Activated naive CD8-positive, alpha-beta T cell treated with anti-CD3 and anti-CD28 coated beads, Interleukin-2, amount 50 U/mL, for 16 hours (primary cell): ENCODE data around the gene ADAMTS17.

Experiments
- DNase-seq: peaks from one replicate; pipeline ENCODE4 v3.0.0-alpha.2; 2020; ENCODE audit warnings: low read depth, low spot score

Gene ADAMTS17

DNA sequence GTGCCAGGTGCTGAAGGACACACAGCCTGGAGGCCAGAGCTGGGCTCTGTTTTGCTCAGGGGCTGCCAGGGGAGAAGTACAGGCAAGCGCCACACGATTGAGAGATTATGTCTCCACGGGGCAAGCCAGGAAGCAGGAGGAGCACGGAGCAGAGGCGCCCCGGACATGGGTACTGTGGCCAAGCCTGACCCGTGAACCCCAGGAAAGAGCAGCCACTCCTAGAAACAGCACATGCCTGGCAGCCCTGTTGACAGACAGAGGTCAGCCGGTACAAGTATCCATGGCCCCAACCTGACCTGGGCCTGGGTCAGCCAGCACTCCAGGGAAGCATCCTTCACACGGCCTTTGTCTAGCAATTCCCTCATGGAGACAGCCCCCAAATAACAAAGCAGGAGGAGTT is 89.4 kb downstream of the ADAMTS17 start:
- DNase-seq, result no peak

DNA sequence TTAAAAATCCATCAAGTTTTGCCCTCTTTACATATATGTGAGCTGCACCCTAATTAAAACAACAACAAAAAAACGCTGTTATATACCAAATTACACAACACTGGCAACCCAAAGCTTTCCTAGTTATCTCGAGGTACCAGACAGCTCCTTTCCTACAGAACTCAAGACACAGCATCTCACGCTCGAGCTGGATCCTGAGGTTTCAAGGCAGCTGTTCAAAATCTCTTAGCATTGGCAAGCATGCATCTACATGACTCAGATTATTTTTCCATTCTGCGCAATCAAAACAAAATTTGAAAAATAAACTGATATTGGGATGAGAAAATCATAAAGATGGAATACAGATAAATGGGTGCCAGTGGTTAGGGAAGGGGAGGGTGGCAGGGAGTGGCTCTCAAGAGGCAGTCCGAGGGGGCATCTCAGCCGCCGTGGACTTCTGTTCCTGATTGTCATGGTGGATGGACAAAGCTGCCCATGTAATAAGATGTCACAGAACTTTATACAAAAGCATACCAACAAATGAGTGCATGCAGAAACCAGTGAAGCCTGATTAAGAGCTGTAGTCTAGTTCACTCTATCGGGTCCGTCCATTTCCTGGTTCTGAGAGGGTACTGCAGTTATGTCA is 91.5 kb downstream of the ADAMTS17 start:
- DNase-seq, result no peak

DNA sequence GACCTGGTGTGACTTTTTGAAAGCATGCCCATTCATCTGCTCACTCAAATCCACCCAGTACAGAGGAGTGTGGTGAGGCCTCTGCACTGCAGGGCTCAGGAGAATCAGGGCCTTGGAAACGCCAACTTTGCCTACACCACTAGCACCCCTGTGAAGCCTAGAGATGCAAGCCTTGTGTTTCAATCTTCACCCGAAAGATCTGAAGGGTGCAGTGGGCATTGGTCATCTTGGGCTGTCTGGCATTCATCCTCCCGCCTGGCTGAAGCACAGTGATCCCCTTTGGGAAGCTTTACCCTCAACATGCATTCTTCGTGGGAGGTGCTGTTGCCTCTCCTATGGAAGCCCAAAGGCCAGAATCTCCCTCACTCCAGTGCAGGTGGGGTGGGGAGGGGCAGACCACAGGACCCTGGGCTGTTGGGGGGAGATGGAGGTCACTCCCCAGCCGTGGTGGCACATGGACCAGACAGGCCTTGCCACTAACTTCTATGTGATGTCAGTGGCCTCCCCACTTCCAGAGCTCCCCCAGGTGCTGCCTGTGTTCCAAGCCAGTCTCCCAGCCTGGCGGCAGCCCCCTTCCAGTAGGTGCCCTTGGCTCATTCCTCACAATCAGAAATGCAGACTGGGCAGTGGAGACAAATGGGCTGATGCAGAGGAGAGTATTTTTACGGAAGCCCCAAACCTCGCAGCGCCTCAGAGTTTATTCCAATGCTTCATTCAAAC is 92.5 kb downstream of the ADAMTS17 start:
- no peak for DNase-seq

DNA sequence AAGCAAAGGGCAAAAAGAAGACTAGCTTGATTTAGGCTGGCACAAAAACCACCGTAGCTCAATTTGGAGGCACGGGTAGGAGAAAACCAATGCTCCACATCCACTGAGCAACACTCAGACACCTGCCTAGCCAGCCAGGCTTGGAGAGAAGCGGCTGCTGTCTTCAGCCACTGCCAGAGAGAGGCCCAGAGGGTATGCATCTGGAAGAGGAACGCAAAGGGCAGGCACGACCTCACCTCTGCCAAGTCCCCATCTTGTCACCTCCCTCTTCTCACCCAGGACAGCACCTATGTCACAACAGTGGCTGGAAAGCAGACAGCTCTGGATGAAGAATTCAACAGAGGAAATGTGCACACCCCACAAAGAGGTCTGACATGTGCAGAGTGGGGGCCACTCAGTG is 93.5 kb downstream of the ADAMTS17 start:
- DNase-seq, result no peak

DNA sequence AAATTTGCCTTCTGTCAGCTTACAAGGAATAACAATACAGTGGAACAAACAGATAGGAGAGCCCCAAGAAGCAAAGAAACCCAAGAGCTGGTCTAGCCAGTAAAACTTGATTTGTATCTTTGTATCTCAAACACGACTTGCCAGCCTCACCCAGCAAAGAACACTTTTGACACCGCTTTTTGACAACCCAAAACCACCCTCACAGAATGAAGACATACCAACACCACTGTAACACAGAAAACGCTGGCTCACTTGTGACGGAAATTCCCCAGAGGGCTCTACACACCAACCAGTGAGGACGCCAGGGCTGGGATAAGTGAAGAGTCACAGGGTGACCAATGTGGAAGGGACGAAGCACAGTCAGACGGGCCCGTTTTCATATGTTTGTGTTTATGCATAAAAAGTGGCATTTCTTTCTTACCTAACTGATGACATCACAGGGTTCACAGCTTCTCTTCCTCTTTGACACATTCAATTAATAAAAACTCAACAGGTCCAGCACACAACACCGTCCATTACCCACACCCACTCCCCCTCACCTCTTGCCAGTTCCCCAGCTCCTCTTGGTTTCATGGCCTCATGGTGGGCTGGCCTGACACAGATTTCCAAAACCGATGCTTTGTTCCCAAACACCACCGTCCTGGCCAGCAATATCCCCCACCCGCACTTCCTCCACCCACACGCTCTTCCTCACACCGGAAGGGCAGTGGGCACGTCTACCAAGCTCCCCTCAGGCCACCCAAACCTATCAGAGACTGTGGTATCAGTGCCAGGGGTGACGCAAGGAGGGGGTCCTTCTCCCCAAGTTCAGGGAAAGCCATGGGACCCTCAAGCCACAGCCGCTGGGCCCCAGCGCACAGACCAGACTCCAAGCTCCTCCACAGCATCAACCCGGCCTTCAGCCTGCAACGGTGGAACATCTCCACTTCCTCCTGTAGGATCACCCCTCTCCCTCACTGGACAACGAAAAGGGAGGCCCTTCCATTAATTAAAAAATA is 94.2 kb downstream of the ADAMTS17 start:
- DNase-seq, result no peak

DNA sequence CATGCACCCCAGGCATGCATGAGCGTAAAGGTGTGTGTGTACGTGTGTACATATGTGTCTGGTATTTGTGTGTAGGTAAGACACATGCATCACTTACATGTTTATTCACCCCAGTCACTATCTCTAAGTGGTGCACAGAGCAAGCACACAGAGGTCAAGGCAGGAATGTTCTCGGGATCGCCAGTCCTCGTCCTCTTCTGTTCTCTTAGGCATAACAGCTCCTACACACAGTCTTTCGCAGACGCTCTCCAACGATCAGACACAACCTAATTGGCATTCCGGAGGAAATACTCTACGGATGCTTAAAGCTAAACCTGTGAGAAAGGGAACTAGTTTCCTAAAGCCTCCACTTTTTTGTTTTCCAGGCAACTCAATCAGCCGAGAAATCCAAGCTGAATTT is 95.9 kb downstream of the ADAMTS17 start:
- DNase-seq, result no peak

DNA sequence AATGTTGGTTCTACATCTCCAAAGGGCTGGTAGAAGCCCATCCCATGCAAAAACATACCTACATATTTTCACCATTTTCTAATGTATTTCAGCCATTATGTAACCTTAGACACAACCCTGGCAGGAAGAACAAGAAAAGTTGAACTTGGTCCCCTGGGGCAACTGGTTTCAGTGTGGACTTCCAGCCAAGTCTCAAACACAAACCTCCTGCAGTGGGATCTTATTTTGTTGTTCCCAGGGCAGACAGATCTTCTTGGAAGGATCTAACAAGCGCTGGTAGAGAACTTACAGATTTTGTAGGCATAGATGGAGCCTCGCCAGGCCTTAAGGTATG is 96.3 kb downstream of the ADAMTS17 start:
- DNase-seq, result no peak

DNA sequence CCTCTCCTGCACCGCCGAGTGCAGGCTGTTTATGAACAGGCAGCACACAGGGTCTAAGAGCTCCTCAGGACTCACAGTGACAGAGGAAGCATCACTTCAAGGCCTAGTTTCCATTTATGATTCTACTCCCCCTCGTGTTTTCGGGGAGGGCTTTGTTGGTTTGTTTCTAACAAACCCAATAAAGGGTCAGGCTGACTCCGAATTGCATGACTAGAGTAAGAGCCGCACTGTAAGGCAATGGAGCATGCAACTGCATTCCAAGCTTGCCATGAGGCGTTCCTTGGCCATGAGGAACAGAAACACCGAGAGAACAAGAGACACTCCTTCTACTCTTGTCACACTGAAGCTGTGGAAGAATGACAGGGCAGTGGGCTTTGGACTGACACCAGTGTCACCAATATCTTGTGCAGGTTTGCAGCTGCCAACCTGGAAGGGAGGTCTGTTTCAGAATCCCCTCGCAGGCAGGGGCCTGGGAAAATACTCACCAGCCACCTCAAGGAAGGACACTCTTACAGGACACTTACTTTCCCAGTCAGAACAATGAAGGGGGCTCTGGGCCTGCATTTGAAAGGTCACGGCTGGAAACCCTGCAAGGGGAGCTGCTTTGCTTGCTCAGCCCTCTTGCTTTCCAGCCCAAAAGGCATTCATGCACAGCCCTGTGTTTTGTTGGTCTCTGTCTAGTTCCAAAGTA is 96.8 kb downstream of the ADAMTS17 start:
- no peak for DNase-seq

DNA sequence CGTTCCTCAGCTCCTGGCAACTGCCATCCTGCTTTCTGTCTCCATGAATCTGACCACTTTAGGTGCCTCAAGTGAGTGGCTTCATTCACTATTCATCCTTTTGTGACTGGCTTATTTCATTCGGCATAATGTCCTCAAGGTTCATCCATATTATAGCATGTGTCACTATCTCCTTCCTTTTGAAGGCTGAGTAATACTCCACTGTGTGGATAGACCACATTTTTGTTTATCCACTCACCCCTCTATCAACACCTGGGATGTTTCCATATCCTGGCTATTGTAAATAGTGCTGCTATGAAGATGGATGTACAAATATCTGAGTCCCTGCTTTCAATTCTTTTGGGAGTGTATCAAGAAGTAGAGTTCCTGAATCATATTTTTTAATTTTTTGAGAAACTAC is 98.8 kb downstream of the ADAMTS17 start:
- no peak for DNase-seq

DNA sequence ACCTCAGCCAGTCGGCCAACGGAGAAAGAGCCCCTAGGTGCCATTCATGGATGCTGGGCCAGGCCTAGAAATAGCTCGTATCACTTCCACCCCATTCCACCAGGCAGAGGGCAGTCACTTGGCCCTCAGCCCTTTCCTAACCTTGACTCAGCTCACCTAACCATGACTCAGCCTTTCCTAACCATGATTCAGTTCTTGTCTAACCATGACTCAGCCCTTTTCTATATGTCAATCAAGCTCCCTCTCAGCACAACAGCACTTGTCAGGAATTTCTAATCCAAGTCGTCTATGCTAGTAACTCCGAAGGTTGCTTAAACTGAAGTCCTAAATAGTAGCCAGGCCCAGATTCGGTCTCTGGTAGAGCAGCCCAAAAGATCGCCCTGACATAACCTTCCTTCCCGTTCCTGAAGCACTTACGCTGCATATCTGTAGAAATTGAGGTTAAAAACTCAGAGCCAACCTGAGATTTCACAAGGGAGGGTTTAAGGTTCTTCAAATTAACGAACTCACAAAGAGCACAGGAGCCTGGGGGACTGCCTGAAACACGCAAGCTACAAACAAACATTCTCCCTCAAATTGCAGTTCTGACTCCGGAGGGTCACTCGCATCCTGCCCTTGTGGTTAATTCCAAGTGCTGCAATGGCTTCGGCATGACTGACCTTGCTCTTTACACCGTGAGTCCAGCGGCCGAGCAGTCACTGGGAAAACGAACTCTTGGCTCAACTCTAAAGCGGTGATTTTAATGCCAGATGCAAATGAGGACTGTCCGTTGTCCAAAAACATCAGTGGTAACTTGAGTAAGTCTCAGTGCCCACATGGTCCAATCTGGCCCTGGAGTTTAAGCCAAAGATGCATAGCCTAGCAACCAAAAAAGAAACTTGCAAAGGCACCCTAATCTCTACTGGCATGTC is 99.9 kb downstream of the ADAMTS17 start:
- no peak for DNase-seq

DNA sequence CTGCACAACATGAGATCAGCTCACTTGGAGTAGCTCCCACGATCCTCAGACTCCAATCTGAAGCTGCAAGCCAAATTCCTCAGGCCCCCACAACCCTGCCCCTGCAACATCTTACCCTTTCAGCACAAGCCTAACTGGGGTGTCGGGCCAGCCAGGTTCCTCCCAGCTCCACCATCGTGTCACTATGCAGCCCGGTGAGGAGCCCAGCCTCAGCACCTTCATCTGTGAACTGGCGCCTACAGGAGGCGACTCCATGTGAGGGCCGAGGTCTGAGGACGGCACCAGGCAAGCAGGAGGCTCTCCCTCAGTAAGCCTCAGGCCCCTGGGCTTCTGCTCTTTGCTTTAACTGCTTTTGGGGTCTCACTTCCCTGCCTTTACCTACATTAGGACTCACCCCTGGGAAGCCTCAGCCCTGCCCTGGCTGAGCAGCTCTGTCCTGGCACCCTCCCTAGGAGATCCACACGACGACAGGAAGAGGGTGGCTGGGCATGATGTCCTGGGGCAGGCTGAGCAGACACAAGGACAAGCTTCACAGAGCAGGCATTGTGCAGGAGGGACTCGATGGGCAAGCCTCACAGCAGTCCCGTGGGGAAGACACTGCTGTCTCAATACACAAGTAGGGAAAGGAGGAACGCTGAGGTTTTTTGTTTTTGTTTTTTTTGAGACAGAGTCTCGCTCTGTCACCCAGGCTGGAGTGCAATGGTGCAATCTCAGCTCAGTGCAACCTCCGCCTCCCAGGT is 104.6 kb downstream of the ADAMTS17 start:
- DNase-seq, result no peak

DNA sequence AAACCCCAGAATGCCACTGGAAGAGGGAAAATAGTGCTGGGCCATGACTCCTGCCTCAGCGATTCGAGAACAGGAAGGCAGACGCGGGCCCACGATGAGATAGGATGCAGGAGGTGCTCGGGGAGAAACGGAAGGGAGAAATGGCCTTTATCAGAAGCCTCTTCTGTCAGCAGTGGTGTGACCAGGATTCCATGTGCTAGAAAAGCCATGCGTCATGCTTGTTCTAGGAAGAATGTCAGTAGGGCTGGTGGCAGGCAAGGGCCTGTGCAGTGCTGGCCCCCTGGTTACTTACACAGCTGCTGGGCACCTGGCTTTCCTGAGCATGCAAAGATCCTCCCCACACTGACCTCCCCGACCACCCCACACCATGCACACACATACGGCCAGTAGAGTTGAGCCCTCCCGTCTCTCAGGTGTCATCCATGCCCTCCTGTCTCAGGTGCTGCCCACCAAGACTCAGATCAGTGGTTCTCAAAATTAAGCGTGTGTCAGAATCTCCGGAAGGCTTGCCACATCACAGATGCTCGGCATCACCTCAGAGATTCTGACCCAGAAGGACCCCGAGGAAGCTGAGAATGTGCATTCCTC is 106.7 kb downstream of the ADAMTS17 start:
- DNase-seq, result no peak

DNA sequence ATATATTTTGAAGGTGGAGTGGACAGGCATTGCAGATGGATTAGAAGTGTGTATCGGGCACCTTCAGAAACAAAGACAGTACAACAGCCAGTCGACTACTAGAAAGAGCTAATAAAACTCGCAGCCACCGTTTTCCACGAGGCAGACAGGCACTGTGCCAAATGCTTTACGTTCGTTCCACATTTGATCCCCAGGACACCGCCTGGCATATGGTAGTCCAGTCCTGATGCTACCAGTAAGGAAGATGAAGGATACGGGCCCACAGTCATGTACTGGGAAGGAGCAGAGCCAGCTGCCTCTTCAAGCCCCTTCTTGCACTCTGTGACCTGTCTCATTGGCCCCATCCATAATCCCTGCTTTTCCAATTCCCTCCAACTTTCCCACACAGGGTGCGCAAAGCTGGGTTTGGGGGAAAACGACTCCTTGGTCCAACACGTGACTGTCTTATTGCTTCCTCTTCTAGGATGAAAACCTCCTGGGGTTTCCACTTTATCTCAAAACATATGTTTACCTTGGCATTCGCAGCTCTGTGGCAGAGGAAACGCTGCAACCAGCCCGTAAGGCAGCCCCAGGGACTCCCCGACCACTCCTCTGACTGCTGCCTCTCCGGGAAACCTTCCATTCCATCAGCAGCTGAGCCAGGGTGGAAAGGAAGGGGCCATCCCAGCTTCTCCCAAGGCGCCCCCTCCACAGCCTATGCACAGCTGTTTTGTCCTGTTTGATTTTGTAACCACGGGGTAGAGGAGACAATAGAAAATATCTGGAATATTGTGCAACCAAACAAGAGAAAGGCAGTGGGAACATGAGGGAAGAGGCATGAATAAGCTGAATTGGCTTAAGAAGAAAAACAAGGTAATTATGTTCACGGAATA is 107.4 kb downstream of the ADAMTS17 start:
- DNase-seq, result no peak

DNA sequence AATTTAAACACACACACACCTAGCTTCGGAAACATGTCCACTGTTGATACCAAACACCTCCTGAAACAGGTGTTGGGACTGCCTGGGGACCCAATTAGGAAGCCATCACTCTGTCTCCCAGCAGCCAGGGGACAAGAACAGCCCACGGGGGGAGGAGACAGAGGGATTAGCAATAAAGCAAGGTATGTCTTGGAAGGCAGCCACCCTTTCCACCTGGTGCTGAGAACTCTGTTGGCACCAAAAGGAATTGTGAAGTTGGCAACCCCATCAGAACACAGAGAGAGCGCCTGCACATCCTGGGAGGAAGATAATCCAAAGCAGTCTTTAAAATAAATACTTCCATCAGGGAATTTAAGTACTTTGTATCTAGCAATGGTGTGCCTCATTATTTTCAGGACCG is 111.0 kb downstream of the ADAMTS17 start:
- no peak for DNase-seq

DNA sequence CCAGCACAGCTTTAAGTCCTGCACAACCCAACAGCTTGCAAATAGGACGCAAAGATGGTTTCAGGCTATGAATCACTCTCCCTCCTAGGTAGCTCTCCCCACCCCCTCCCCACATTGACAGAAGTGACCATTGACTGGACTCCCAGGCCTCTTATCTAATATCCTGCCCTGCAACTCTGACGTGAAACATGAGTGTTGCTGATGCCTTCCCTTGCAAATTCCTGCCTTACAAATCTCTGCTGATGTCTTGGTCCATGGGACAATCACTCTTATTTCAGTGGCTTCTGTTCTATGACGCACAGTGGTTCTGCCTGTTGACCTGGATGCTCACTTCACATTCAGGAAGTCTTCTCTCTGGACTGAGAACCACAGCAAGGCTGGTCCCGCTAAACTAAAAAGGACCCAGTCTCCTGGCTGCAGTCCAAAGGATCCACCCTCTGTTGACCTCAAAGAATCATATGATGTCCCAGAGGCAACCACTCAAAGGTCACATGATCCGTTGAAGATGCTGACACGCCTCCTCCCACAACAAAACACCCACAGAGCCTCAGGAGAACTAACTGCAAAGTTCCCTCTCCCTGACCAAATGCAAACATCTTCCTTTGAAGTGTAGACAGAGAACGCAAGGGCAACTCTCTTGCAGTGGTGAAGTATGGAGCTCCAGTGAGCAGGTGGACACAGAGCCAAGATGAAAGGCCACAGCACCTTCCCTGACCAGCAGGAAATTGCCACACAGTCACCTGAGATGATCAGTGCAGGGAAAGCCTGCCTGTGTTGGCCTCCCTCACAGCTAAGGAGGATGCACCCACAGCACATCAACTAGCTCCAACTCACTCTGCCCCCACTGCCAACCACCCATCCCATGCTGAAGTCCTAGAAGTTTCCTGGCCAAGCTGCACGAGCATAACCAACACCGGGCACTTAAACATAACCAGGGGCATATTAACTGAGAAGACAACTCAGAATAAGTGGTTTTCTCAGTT is 112.3 kb downstream of the ADAMTS17 start:
- DNase-seq, result no peak

DNA sequence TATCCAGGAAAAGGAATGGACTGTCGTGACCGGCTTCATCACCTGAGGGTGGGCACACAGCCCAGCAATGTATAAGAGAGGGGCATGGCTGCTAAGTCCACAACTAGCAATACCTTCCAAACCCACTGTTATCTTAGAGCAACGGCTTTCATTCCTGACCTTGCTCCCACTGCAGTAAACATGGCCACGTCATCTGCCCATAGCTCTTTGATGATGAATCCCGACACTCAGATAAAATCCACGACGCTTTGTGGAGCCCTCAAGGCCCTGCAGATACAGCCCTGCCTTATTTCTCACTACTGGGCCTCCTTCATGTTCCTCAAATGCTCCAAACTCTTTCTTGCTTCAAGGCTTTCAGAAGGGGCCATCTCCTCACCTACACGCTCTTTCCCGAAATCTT is 114.0 kb downstream of the ADAMTS17 start:
- DNase-seq, result no peak

DNA sequence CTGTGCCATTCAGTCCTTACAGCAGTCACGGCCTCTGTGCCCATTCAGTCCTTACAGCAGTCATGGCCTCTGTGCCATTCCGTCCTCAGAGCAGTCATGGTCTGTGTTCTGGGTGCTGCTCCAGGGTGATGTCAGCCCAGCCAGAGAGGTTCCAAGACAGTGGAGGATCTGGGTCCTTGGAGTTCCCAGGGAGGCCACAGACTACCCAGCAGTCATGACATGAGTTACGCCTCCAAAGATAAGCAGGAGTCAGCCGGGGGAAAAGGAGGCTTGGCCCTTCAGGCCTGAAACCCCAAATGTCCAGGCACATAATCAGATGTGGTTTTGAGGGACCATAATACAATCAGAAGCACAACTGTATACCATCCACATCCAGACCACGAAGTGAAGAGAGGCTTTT is 115.7 kb downstream of the ADAMTS17 start:
- no peak for DNase-seq
